SHP77 treated with DMSO at 0.1 percent for 48 hours (cell line): ENCODE measurements around the gene ZC3H8.
"Not testable (repeated sequence)": the region's sequence is repeated elsewhere in the genome, so short reads cannot be mapped to it uniquely, and the experiment has no call there.

ENCODE experiments used
- DNase-seq: peaks from one replicate; lab custom pipeline; 2025; lab: John Stamatoyannopoulos, UW

The ZC3H8 gene

GRCh38 chr2:112254466-112255240 lies at the start of gene ZC3H8:
Gene ZC3H8, minus strand, starts transcription at chr2:112255042. Its CDS starts 61 bp downstream, at chr2:112254981.
- peak; percentile 72 for DNase-seq

DNA sequence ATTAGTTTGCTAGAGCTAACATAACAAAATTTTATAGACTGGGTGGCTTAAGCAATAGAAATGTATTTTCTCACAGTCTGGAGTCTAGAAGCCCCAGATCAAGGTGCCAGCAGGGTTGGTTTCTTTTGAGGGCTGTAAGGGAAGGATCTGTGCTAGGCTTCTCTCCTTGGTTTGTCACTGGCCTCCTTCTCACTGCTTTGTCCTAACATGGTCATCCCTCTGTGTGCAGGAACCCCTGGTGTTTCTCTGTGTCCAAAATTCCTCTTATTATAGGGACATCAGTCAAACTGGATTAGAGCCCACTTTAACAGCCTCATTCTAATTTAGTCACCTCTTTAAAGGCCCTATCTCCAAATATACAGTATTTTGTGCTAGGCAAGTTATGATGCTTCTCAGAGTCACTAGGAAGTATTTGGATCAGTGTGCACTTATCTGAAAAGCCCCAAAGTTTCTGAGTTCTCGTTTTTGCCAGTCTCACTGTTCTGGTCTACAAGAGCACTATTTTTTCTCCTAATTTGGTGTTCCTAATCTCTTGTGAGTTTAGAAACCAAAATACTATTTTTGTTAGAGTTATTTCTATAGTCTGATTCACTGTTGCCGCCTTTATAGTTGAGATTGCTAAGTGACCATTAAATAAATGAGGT lies 49.6 kb upstream of the ZC3H8 start:
- no peak for DNase-seq

GRCh38 chr2:112301973-112302372 lies 47.1 kb upstream of the ZC3H8 start:
- DNase-seq = no peak

DNA sequence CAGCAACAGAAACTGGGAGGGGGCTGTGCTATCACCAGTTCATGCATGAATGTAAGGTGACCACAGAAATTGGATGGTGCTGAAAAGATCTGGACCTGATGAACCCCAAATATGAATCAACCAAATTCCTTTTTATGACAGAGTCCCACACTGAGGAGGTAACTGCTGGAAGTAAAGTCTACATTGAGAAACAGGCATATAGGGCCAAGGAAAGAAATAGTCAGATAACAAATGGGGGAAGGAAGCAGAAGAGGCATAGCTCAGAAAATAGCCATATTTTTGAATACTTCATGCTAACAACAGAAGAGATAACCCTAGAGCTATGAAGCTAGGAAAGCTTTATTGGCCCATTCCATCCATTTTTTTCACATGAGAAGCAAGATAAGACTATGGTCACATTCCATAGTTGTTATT lies 46.3 kb upstream of the ZC3H8 start:
- DNase-seq = no peak

DNA sequence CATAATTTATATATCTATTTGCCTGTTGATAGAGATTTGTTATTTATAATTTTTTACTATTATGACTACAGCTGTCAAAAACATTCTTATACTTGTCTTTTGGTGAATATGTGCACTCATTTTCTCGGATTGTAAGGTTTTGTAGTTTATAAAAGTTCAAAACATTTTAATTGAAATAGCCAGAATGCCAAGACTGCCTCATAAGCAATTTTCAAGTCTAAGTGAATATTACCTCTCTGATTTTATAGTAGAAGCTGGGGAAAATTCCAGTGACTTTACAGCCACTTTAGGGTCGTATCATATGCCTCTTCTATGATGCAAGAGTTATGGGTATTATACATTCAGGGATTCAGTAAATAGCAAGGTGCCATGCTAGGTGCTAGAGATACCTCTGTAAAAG lies 41.6 kb upstream of the ZC3H8 start:
- no peak for DNase-seq

DNA sequence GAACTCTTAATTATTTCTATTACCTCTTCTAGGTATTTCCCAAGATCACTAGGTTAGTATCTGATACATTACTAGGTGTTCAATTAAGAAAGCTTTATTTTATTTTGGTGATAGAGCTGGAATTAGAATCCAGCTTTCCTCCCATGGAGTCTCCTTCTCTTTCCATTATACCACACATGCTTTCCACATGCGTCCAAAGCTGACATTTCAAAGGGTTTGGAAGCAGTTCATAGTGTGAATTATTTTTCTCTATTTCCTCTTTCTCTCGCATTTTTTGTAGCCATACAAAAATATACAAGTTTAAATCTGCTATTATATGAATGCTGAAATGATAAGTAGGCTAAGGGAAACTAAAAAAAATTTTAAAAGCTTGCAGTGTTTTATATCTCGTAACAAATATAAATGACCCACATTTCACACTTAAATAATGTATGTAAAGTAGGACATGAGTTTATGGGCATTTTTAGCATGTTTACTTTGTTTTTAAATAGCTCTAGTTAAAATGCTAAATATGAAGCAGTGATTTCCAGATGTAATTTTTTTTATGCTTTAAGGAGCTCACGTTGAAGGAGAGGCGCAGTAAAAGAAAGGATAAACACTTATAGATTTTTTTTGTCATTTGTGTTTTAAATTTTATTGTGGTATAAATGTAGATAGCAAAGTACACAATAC lies 40.7 kb upstream of the ZC3H8 start:
- DNase-seq = no peak

DNA sequence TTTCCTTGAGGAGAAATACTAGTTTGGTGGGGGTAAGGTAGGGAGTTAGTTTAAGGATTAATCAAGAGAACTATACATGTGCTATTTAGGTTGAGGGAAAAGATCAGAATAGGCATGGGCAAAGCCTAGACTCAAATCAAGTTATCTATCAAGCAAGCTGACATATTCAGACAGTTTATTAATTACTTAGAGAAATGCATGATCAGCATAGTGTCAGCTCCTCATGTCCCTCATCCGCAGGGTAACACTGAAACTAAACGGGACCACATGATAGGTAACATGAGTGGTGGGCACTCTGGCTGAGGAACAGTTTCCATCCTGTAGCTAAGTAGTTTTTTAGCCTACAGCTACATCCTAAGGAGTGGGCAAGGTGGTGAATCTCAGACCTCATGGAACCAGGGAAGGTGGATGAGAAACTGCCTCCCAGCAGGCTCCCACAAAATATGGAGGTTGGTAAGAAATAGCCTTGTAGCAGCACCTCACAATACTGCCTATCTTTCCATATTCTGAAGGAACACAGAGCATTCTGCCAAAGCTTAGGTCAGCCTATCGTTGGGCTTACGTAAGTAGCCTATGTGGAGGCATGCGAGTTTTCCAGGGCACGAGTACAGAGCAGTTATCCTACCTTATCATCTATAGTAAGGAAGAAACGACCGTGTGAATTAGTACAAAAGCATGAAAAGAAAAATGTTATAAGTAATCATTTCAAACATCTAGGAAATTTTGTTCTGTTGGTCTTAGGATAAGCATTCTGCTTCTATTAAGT lies 39.0 kb upstream of the ZC3H8 start:
- DNase-seq = no peak

- no peak for DNase-seq
Measured at GRCh38 chr2:112290648-112291047, 35.8 kb upstream of the ZC3H8 start.

DNA sequence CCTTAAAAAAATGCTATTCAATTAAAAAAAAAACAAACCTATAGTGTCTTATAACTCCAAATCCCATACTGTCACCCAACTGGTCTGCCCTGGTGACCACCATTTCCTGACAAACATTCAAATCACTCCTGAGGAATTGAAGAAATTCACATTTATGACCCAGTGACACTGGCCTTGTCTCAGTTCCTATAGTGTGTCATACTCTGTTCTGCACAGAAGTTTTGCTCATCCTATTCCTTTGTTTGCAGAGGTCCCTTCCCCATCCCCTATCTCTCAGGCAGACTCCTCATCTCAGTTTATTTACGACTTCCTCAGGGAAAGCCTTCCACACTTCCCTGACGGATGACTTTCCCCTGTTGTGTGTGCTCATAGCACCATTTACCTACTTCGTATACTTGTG lies 35.2 kb upstream of the ZC3H8 start:
- no peak for DNase-seq

DNA sequence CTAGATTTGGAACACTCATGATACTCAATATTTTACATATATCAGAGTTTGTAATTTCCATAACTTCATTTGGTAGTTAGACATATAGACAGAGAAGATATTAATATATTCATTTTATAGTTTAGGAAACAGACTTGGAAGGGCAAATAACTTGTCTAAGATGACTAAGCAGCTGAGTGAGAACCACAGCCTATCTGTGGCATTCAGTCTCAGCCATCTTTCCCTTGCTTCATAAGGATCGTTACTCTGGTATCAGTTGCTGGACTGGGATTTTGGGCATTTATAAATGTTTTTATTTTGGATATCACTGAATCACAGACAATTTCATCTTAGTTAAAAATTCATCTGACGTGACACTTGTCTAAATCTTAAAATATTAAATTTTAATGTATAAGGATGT lies 28.7 kb upstream of the ZC3H8 start:
- not testable (repeated sequence) for DNase-seq

DNA sequence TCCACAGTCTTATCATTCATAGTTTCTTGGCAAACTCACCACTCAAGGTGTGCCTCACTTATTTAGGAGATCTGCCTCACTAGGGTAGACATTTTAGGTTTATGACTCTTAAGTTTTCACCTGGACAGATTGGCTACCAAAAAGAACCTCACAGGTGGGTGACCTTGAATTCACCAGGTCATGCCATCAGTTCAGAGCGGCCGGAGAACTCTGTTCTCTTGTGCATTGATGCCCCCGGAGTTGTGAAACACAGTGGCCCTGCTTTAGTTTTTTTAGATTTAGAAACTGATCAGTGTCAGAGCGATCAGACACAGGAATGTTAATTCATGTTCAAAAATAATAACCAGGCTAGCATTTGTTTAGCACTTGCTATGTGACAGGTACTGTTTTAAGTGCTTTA lies 27.2 kb upstream of the ZC3H8 start:
- not testable (repeated sequence) for DNase-seq

DNA sequence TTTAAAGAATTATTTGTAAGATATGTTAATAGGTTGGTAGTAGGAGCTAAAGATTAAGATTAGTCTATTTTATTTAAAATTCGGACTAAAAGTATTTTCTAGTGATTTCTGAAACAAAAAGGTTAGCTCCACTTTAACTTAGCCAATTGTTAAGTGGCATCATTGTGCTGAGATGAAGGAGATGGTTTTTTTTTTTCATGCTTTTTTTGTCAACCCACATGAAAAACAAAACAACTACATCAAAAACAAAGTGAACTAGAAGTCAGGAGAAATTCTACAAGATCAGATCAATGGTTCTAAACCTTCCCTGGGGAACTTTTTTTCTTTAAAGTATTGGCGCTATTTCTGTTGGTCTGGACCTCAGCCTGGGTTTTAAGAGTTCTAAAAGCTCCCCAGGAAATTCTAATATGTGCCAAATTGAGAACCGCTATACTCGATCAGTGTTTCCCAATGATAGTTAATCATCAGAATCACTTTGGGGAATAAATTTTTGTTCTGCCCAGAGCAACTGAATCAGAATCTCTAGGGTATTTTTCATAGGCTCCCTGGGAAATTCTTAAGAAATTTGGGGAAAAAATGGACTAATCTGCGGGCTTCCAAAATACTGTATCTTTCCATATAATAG lies 22.9 kb upstream of the ZC3H8 start:
- no peak for DNase-seq

GRCh38 chr2:112276954-112277353 lies 22.1 kb upstream of the ZC3H8 start:
- no peak for DNase-seq

DNA sequence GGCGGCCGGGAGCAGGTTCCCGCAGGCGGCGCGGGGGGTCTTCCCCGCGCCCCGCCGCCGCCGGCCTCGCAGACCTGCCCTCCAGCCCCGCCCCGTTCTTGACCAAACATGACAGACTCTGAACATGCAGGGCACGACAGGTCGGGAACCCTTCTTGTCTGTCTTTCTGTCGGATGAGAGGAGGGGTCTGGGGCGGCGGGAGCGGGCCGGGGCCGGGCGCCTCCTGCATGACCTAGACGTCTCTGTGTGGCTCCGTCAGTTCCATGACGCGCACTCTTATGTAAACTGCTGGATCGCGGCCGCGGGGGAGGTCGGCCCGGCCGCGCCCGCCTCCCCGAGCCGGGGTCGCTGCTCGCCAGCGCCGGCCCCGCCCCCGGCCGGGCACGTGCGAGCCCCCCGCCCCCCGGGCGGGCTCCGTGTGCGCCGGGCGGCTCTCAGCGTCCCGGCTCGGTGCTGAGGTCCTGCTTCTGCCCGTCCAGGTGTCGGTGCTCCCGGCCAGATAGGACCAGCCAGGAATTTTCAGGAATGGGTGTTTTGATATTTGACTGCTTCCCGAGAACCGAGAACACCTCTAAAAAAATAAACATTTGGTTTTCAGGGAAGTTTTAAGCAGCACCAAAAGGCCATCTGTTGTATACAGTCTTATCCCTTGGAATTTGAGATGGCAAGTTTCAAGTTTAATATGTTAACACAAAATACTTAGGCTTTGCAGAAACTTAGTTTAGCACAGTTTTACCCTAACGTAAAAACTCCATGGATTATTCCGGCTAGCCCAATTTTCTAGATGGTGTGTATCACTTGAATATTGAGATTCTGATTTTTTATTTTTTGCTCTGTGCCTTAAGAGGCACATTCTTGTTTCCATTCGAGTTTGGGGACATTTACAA lies 21.3 kb upstream of the ZC3H8 start:
- DNase-seq = peak; percentile 41

DNA sequence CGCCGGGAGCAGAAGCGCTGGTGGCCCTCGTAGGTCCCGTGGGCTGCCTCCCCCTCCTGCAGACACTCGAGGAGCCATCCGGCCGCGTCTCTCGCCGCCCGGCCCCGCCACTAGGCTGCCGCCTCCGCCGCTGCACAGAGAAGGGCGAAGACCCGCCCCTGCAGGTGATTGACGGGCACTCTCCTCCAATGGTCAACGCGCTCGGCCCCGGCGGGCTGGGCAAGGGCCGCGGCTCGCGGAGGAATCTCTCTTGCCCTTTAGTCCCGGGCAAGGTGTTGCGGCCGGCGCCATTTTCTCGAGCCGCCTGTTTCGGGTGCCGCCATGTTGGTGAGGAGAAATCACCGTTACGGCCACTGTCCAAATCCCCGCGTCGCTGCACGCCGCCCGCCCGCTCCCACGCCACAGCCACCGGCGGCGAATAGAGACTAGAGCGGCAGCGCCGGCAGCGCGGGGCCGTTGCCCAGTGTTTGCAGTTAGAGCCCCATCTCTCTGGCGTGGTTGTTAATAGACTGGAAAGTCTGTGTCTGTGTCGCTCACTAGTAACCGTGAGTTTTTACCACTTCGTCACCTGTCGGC lies 20.6 kb upstream of the ZC3H8 start, which contains the start of gene ZC3H6:
TSS of gene ZC3H6 (plus strand) at position 287 of the 576 bp plus-strand sequence. CDS start 398 bp downstream, outside the sequence.
- peak; percentile 88 for DNase-seq

GRCh38 chr2:112273349-112273748 lies 18.5 kb upstream of the ZC3H8 start:
- no peak for DNase-seq

DNA sequence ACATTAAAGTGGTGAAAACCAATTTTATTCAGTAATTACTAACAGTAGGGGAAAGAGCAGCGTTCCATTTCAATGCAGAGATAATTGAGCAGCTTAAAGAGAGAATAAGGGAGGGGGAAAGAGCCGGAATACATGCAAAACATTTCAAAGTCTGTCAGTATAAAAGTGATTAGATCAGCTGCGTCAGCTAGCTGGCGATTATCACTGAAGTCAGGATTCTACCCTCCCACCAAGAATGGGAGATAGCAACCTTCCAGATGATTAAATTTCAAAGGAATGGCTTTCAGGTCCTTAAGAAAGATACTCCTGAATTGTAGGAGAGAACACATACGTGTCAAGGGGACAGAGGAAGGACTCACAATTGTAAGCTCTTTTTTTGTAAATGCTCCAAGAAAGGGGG lies 17.8 kb upstream of the ZC3H8 start:
- DNase-seq = no peak

DNA sequence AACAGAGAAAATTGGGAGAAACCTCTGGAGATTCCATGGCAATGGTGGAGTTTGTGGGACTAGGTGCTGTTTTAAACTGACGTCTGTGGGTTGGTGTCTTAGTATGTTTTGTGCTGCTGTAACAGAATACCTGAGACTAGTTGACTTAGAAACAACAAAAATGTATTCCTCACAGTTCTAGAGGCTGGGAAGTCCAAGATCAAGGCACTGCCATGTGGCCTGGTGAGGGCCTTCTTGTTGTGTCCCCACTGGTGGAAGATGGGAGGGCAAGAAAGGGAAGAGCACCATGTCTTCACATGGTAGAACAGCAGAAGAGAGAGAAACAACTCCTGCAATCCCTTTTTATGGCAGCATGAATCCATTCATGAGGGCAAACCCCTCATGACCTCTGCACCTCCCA lies 13.7 kb upstream of the ZC3H8 start:
- DNase-seq = no peak

- no peak for DNase-seq
Measured at GRCh38 chr2:112262876-112263275, 8.0 kb upstream of the ZC3H8 start.

DNA sequence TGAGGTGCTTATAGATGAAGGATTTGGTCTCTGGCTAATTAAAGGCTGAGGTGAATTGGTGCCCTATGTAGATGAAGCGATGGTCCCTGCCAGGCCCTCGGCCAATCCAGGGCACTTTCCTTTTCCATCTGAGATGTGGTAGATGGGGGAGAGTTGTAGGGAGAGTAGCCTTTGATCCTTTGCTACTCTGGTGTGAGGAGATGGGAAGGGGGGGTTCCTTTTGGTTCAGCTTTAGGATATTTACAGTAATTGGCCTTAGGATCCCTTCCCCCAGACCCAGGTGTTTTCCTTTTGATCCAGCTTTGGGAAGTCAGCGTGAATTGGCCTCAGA lies 5.4 kb upstream of the ZC3H8 start:
- no peak for DNase-seq
